Type B pancreatic cell (in vitro differentiated cells): ENCODE results near the gene MAB21L4. TPM values are rescaled to one million over a fixed set of nuclear protein-coding genes. Genes with fewer than 3 reads are reported as not detected.
A peak's percentile ranks its signal among the peaks of the same experiment; 100 is the strongest.

ENCODE experiments used
- DNase-seq: peaks from one replicate; pipeline ENCODE4 v3.0.0; 2021; ENCODE audit warnings: mixed read lengths; ENCODE audit not compliant: unreplicated experiment; ENCODE audit errors: extremely low spot score
- H3K27ac Mint-ChIP-seq: 2 replicates; pipeline ENCODE4 v1.8.0; 2021; ENCODE audit warnings: mild to moderate bottlenecking, mixed read lengths
- H3K27me3 Mint-ChIP-seq: 2 replicates; pipeline ENCODE4 v1.8.0; 2021; ENCODE audit warnings: mixed read lengths
- H3K36me3 Mint-ChIP-seq: 2 replicates; pipeline ENCODE4 v1.8.0; 2021; ENCODE audit warnings: mixed read lengths
- H3K4me1 Mint-ChIP-seq: one replicate; pipeline ENCODE4 v1.8.0; 2021; ENCODE audit warnings: mixed read lengths; ENCODE audit not compliant: unreplicated experiment
- H3K4me3 Mint-ChIP-seq: 2 replicates; pipeline ENCODE4 v1.8.0; 2021; ENCODE audit warnings: mild to moderate bottlenecking, mixed read lengths
- H3K9me3 Mint-ChIP-seq: 2 replicates; pipeline ENCODE4 v1.8.0; 2021; ENCODE audit warnings: mixed read lengths
- total RNA-seq: library from RNA; stranded (reverse); gene quantifications from 2 replicates; pipeline ENCODE4 v1.2.1, GENCODE V29; 2021; ENCODE audit warnings: low replicate concordance
- TF ChIP-seq, protein P1 (sequence below): fragments of 200-600 bp; sonication (generic); conservative IDR thresholded peaks from 2 replicates; pipeline ENCODE4 v1.5.0; 2021; ENCODE audit warnings: antibody characterized with exemption, mild to moderate bottlenecking

MAB21L4 gene
- total RNA-seq, 1 donor from 2014 or later: 62.0 TPM

GRCh38 chr2:240903191-240904060 lies 7.5 kb upstream of the MAB21L4 start:
- peaks cover 11% of the 10 kb centered on the region for H3K4me1 Mint-ChIP-seq
- no peaks in the 10 kb centered on the region for H3K9me3 Mint-ChIP-seq
- no peak for DNase-seq
- no peaks in the 10 kb centered on the region for H3K36me3 Mint-ChIP-seq
- H3K27me3 Mint-ChIP-seq: no peaks in the 10 kb centered on the region
- H3K4me3 Mint-ChIP-seq: no peak overlapping the region
- TF ChIP-seq, protein P1, sequence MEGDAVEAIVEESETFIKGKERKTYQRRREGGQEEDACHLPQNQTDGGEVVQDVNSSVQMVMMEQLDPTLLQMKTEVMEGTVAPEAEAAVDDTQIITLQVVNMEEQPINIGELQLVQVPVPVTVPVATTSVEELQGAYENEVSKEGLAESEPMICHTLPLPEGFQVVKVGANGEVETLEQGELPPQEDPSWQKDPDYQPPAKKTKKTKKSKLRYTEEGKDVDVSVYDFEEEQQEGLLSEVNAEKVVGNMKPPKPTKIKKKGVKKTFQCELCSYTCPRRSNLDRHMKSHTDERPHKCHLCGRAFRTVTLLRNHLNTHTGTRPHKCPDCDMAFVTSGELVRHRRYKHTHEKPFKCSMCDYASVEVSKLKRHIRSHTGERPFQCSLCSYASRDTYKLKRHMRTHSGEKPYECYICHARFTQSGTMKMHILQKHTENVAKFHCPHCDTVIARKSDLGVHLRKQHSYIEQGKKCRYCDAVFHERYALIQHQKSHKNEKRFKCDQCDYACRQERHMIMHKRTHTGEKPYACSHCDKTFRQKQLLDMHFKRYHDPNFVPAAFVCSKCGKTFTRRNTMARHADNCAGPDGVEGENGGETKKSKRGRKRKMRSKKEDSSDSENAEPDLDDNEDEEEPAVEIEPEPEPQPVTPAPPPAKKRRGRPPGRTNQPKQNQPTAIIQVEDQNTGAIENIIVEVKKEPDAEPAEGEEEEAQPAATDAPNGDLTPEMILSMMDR: no peak
- no peak overlapping the region for H3K27ac Mint-ChIP-seq

DNA sequence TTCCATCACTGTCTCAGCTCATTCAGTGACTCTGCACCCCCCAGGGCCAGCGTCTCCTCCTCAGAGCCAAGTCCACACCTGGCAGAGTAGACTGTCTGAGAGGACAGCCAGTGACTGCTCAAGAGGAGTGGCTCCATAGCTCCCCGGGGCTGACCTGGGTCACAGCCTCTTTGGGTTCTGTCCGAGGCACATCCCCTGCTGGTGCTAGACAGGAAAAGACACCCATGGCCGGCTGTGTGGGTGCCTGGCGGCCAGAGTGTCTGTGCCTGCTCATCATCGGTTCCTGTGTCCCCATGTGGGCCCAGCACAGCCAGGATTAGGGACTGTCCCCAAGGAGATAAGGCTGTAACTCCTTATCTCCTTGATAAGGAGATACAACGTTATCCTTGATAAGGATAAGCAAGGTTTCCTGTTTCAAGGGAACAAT lies 6.7 kb upstream of the MAB21L4 start:
- no peaks in the 10 kb centered on the region for H3K9me3 Mint-ChIP-seq
- H3K4me3 Mint-ChIP-seq: no peak overlapping the region
- TF ChIP-seq, protein P1: no peak
- H3K36me3 Mint-ChIP-seq: no peaks in the 10 kb centered on the region
- no peak for DNase-seq
- peak overlapping the region; percentile 34 for H3K27ac Mint-ChIP-seq
- no peaks in the 10 kb centered on the region for H3K27me3 Mint-ChIP-seq
- peaks cover 14% of the 10 kb centered on the region for H3K4me1 Mint-ChIP-seq

GRCh38 chr2:240901986-240902614 lies 6.1 kb upstream of the MAB21L4 start:
- H3K9me3 Mint-ChIP-seq: no peaks in the 10 kb centered on the region
- no peak overlapping the region for H3K4me3 Mint-ChIP-seq
- H3K4me1 Mint-ChIP-seq: peaks cover 14% of the 10 kb centered on the region
- H3K27ac Mint-ChIP-seq: peak overlapping the region; percentile 34
- no peaks in the 10 kb centered on the region for H3K36me3 Mint-ChIP-seq
- no peaks in the 10 kb centered on the region for H3K27me3 Mint-ChIP-seq
- TF ChIP-seq, protein P1: no peak
- DNase-seq: no peak

DNA sequence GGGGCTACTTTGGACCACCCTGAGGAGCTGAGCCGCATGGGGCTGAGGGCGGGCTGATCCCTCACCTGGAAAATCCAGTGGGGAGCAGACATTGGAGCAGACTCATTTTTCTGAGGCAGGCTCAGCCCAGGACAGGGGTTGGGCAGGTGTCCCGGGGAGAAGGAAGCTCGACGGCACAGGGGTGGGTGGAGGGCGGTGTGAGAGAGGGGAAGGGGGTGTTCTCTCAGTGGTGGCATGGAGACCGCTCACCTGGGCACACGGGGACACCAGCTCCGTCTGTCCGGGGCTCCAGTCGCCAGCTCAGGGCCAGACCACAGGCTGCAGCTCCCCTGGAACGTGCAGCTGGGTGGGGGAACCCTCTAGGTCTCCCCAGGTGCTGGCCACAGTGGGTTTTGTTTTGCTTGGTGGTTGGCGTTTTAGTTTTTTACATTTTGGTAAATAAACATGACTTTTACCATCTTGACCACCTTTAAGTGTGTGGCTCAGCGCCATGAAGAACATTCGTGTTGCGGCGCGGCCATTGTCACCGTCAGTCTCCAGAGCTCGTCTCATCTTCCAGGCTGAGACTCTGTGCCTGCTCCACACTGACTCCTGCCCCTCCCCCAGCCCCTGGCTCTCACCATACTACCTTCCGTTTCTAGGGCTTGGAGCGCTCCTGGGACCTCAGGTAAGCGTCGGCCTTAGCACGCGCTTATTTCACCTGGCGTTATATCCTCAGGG lies 4.3 kb upstream of the MAB21L4 start:
- H3K4me1 Mint-ChIP-seq: peaks cover 8% of the 10 kb centered on the region

DNA sequence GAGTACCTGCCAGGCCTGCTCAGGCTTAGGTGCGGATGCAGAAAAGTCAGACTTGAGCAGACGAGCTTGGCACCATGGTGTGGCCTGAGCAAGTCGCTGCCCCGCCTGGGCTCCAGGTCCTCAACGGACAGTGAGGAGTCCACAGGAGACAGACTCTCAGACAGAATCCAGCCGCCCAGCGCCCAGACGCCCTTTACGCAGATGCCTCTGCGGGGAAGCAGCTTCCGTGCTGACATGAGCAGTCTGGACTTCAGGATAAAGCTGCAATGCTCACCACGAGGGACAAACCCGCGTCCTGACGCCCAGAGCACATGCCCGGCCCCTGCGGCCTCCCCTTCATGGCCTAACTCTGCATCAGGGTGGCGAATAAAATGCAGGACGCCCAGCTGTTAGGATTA lies 3.5 kb upstream of the MAB21L4 start:
- peaks cover 8% of the 10 kb centered on the region for H3K4me1 Mint-ChIP-seq
- no peaks in the 10 kb centered on the region for H3K27me3 Mint-ChIP-seq
- TF ChIP-seq, protein P1: no peak
- no peak for DNase-seq
- no peak overlapping the region for H3K4me3 Mint-ChIP-seq
- no peaks in the 10 kb centered on the region for H3K9me3 Mint-ChIP-seq
- no peaks in the 10 kb centered on the region for H3K36me3 Mint-ChIP-seq
- H3K27ac Mint-ChIP-seq: peak overlapping the region; percentile 90

More for the DNA sequence above, 4.3 kb upstream of the MAB21L4 start:
- TF ChIP-seq, protein P1: no peak
- H3K4me3 Mint-ChIP-seq: no peak overlapping the region
- no peaks in the 10 kb centered on the region for H3K9me3 Mint-ChIP-seq
- DNase-seq: no peak
- H3K36me3 Mint-ChIP-seq: no peaks in the 10 kb centered on the region
- no peaks in the 10 kb centered on the region for H3K27me3 Mint-ChIP-seq
- peak overlapping the region; percentile 33 for H3K27ac Mint-ChIP-seq
